Measurements from ENCODE around the gene KRT12.

DNA sequence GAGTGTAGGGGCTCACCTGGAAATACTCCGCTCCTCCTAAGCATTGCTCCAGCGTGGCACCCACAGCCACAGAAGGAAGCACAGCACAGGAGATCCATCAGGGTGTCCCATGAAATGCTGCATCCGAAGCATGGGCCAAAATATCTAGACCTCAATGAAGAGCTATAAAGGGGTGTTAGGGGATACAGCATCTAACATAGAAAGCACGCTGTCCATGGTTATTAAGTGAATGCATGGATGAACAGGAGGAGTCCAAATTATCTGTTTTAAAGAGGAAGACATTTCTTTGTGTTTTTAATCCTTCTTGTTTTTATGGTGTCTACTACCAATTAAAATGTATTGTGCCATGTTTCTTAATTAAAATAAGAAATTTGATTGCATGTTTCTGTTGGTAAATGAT lies 39.6 kb upstream of the KRT12 start:
- TF ChIP-seq, protein P1, sequence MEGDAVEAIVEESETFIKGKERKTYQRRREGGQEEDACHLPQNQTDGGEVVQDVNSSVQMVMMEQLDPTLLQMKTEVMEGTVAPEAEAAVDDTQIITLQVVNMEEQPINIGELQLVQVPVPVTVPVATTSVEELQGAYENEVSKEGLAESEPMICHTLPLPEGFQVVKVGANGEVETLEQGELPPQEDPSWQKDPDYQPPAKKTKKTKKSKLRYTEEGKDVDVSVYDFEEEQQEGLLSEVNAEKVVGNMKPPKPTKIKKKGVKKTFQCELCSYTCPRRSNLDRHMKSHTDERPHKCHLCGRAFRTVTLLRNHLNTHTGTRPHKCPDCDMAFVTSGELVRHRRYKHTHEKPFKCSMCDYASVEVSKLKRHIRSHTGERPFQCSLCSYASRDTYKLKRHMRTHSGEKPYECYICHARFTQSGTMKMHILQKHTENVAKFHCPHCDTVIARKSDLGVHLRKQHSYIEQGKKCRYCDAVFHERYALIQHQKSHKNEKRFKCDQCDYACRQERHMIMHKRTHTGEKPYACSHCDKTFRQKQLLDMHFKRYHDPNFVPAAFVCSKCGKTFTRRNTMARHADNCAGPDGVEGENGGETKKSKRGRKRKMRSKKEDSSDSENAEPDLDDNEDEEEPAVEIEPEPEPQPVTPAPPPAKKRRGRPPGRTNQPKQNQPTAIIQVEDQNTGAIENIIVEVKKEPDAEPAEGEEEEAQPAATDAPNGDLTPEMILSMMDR (IDR thresholded peaks at IDR 0.05): no peak
- TF ChIP-seq POLR2A (IDR thresholded peaks at IDR 0.05) (no peak), POLR2AphosphoS5 (IDR thresholded peaks at IDR 0.05; ENCODE audit: insufficient read depth in 1 of 2, low read depth in 1 of 2) (no peak)
